Muscle of back (tissue), 11 donors: ENCODE measurements around the gene RPS6KL1. TPM values are rescaled to one million over a fixed set of nuclear protein-coding genes. Genes with fewer than 3 reads are reported as not detected.

Source experiments
- DNase-seq, 3 donors: peaks; one replicate each; pipeline versions ENCODE4 v3.0.0 to v3.0.0-alpha.2; 2013
- polyA plus RNA-seq, 10 donors: library from polyadenylated mRNA; unstranded; fragments of 120-200 nt; gene quantifications; one replicate each; pipeline ENCODE4 v1.2.1, GENCODE V29; 2013; ENCODE audit not compliant: insufficient read length in 10 of 10

Gene RPS6KL1
- polyA plus RNA-seq, 10 donors: 4.0 to 12.8 (median 9.6) TPM

DNA sequence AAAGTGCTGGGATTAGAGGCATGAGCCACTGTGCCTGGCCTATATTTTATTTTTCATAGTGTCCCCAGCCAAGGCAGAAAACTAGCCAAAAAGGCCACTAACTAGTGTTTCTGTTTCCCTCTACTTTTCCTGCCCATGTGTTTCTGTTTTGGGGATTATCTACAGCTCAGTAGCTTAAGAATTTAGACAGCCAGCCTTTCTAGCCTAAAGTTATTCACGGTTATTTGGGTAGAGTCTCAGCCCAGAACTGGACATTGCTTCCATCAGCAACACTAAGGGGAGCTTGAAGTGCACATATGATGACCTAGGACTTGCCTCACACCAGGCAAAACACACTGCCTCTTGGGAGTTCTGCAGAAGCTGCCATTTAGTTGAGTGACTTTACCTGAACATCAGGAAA lies 65.0 kb downstream of the RPS6KL1 start:
- DNase-seq: no peak

DNA sequence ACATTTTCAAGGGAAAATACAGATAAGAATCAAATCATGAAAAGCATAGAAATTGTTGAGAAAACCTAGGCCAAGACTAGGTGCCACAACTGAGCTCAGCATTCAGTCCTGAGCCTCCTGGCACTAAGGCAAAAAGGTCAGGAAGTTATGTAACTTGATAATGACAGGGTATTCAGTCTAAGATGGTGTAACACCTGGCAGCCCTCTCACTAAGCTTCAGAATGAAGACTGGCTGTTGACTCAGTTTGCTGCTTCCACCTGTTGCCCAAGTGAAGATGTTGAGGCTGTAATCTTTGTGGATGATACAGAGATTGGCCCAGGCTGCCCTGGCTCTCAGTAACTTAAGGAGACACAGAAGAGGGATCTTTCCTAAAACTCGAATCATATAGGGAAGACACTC lies 66.7 kb downstream of the RPS6KL1 start:
- DNase-seq: no peak

DNA sequence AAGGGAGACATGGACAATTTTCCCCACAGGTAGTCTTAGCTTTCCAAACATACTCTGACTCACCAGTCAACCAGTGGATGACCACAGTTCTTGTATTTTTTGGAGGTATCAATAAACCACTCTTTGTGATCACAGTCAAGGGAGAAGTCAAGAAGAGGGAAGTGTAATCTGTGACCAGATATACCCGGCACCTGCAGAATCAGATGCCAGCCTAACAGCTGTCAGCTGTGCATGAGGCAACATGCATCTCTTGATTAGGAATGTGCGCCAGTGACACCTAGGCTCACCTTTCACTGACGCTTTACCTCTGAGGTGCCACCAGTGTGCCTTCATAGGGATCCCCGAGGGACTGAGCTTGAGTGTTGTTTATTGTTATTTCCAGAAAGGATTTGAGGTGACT lies 67.1 kb downstream of the RPS6KL1 start:
- DNase-seq: no peak

DNA sequence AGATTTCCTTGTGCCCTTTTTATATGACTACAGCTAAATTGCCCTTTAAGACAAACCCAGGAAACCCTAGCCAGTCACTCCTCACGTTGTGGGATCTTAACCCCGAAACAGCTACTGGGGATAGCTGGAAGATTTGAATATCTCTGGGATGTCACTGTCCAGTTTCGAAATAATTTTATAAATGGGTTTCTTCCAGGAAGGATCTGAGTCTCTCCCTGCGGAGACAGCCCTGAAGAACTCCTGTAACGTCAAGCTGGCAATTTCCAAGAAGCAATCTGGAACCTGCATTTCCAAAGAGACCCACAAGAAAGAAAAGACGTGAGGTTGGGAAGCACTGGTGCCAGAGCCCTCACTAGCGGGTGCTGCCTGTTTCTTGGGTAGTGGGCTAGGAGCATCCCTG lies 68.0 kb downstream of the RPS6KL1 start:
- no peak for DNase-seq

Other genes starting within 250 kb of the RPS6KL1 start
- 10 to 100 TPM; 17.7 to 23.3 (median 20.6) TPM for gene AREL1, start 210.2 kb downstream of the RPS6KL1 start, polyA plus RNA-seq
- 10 to 100 TPM; 35.2 to 50.5 (median 40.1) TPM for gene FCF1, start 210.1 kb downstream of the RPS6KL1 start, polyA plus RNA-seq
- 10 to 100 TPM; 39.8 to 61.3 (median 54.1) TPM for gene YLPM1, start 159.9 kb downstream of the RPS6KL1 start, polyA plus RNA-seq
- 1 to 10 TPM in 3 of 10 donors, under 1 TPM in 7; 0.08 to 1.3 (median 0.32) TPM for gene PROX2, start 47.1 kb downstream of the RPS6KL1 start, polyA plus RNA-seq
- 10 to 100 TPM; 58.5 to 80.6 (median 68.6) TPM for gene DLST, start 41.3 kb downstream of the RPS6KL1 start, polyA plus RNA-seq
- 10 to 100 TPM; 23.3 to 33.7 (median 25.1) TPM for gene PGF, start 32.3 kb upstream of the RPS6KL1 start, polyA plus RNA-seq
- 10 to 100 TPM; 43.6 to 60.2 (median 47.8) TPM for gene EIF2B2, start 79.7 kb upstream of the RPS6KL1 start, polyA plus RNA-seq
- gene MLH3, start 128.2 kb upstream of the RPS6KL1 start, polyA plus RNA-seq: 10 to 100 TPM; 15.0 to 31.9 (median 20.7) TPM
- gene ACYP1, start 140.8 kb upstream of the RPS6KL1 start, polyA plus RNA-seq: 10 to 100 TPM; 12.2 to 27.5 (median 14.9) TPM
- 1 to 10 TPM in 7 of 10 donors, under 1 TPM in 3; 0.74 to 1.6 (median 1.3) TPM for gene ZC2HC1C, start 146.4 kb upstream of the RPS6KL1 start, polyA plus RNA-seq
- 100 to 1,000 TPM in 1 of 10 donors, 10 to 100 TPM in 9; 66.8 to 101 (median 83.0) TPM for gene NEK9, start 203.8 kb upstream of the RPS6KL1 start, polyA plus RNA-seq